BE2C (cell line): ENCODE results near the gene PLA2G4D.
A peak's percentile ranks its signal among the peaks of the same experiment; 100 is the strongest.

Experiments used
- DNase-seq: peaks from one replicate; pipeline ENCODE4 v3.0.0-alpha.2; 2020
- H3K27me3 ChIP-seq: fragments of 250-450 bp; sonication (Bioruptor Pico); 2 replicates; pipeline ENCODE4 v1.5.1; 2020; ENCODE audit warnings: mild to moderate bottlenecking
- H3K36me3 ChIP-seq: fragments of 250-450 bp; sonication (Bioruptor Pico); 2 replicates; pipeline ENCODE4 v1.5.1; 2020; ENCODE audit warnings: mild to moderate bottlenecking
- H3K4me1 ChIP-seq: fragments of 250-450 bp; sonication (Bioruptor Pico); 2 replicates; pipeline ENCODE4 v1.5.1; 2020
- H3K4me3 ChIP-seq: 2 replicates; pipeline ENCODE4 v1.5.1; 2011; ENCODE audit warnings: low read depth, low read length
- H3K9me3 ChIP-seq: fragments of 250-450 bp; sonication (Bioruptor Pico); 2 replicates; pipeline ENCODE4 v1.5.1; 2020
- CTCF ChIP-seq: IDR thresholded peaks from 2 replicates; pipeline ENCODE4 v1.5.1; 2012; ENCODE audit warnings: mild to moderate bottlenecking, low read depth, low read length

The PLA2G4D gene

GRCh38 chr15:42059661-42060476 is 34.5 kb downstream of the PLA2G4D start:
- H3K27me3 ChIP-seq, result peaks cover 5% of the 10 kb centered on the region; the same call in 1 of the 2 replicates
- TF ChIP-seq CTCF, result peak; percentile 98
- H3K4me3 ChIP-seq, result no peak overlapping the region
- H3K4me1 ChIP-seq, result no peaks in the 10 kb centered on the region; the same call in 1 of the 2 replicates
- H3K36me3 ChIP-seq, result no peaks in the 10 kb centered on the region
- no peaks in the 10 kb centered on the region for H3K9me3 ChIP-seq
- DNase-seq, result peak; percentile 72

- Histone ChIP-seq H3K4me3 (no peak overlapping the region), H3K9me3 (no peaks in the 10 kb centered on the region), H3K27me3 (peaks cover 5% of the 10 kb centered on the region; the same call in 1 of the 2 replicates), H3K4me1 (peaks cover 4% of the 10 kb centered on the region; the same call in 1 of the 2 replicates), H3K36me3 (no peaks in the 10 kb centered on the region)
- DNase-seq, result no peak
- no peak for TF ChIP-seq CTCF
Observed at GRCh38 chr15:42058791-42059190, 35.6 kb downstream of the PLA2G4D start.

GRCh38 chr15:42057799-42058646 is 36.3 kb downstream of the PLA2G4D start:
- no peak for DNase-seq
- H3K9me3 ChIP-seq, result no peaks in the 10 kb centered on the region
- TF ChIP-seq CTCF, result no peak
- H3K4me1 ChIP-seq, result peaks cover 4% of the 10 kb centered on the region; the same call in 1 of the 2 replicates
- peak overlapping the region; percentile 52; the same call in 1 of the 2 replicates for H3K4me3 ChIP-seq
- no peaks in the 10 kb centered on the region for H3K36me3 ChIP-seq
- peaks cover 5% of the 10 kb centered on the region; the same call in 1 of the 2 replicates for H3K27me3 ChIP-seq

- H3K4me1 ChIP-seq, result peaks cover 4% of the 10 kb centered on the region; the same call in 1 of the 2 replicates
- no peaks in the 10 kb centered on the region for H3K9me3 ChIP-seq
- peak; percentile 95 for DNase-seq
- no peaks in the 10 kb centered on the region for H3K36me3 ChIP-seq
- peak; percentile 84 for TF ChIP-seq CTCF
- peak overlapping the region; percentile 52 for H3K4me3 ChIP-seq
- H3K27me3 ChIP-seq, result peaks cover 5% of the 10 kb centered on the region; the same call in 1 of the 2 replicates
Observed at GRCh38 chr15:42056934-42057798, 37.2 kb downstream of the PLA2G4D start.

- Histone ChIP-seq H3K4me3 (no peak overlapping the region), H3K4me1 (peaks cover 4% of the 10 kb centered on the region; the same call in 1 of the 2 replicates), H3K27me3 (peaks cover 5% of the 10 kb centered on the region; the same call in 1 of the 2 replicates), H3K9me3 (no peaks in the 10 kb centered on the region), H3K36me3 (no peaks in the 10 kb centered on the region)
- TF ChIP-seq CTCF, result no peak
- no peak for DNase-seq
Observed at GRCh38 chr15:42053914-42054313, 40.4 kb downstream of the PLA2G4D start.
